HG02981 (cell line): ENCODE data around the gene SRRT.
"Not testable (repeated sequence)": the region's sequence is repeated elsewhere in the genome, so short reads cannot be mapped to it uniquely, and the experiment has no call there.

Experiments
- ATAC-seq: cut with Tn5 transposase; IDR thresholded peaks from one replicate; pipeline ENCODE4 v1.9.1; 2021; ENCODE audit warnings: mild to moderate bottlenecking, moderate library complexity; ENCODE audit not compliant: unreplicated experiment

Gene SRRT

GRCh38 chr7:100893910-100894721 is 19.2 kb downstream of the SRRT start:
- ATAC-seq: no peak

- ATAC-seq: no peak
Observed at GRCh38 chr7:100894860-100895700, 20.2 kb downstream of the SRRT start.

GRCh38 chr7:100895701-100895955 is 20.7 kb downstream of the SRRT start, which contains the start of gene ACHE:
Gene ACHE, minus strand, starts transcription at chr7:100895888. Its CDS starts 1,656 bp downstream, at chr7:100894232.
- ATAC-seq: no peak

GRCh38 chr7:100895956-100896731 is 21.2 kb downstream of the SRRT start:
- no peak for ATAC-seq

GRCh38 chr7:100896732-100897608 is 22.1 kb downstream of the SRRT start:
- ATAC-seq: no peak

- ATAC-seq: no peak
Observed at GRCh38 chr7:100897772-100898454, 23.0 kb downstream of the SRRT start.

- no peak for ATAC-seq
Observed at GRCh38 chr7:100899432-100899831, 24.5 kb downstream of the SRRT start.

GRCh38 chr7:100900978-100901377 is 26.1 kb downstream of the SRRT start:
- no peak for ATAC-seq

GRCh38 chr7:100901921-100902332 is 27.0 kb downstream of the SRRT start:
- ATAC-seq: no peak

- ATAC-seq: no peak
Observed at GRCh38 chr7:100902638-100903037, 27.7 kb downstream of the SRRT start.

GRCh38 chr7:100908512-100908911 is 33.6 kb downstream of the SRRT start:
- no peak for ATAC-seq

GRCh38 chr7:100910443-100910842 is 35.5 kb downstream of the SRRT start:
- ATAC-seq: not testable (repeated sequence)

GRCh38 chr7:100911484-100911883 is 36.6 kb downstream of the SRRT start:
- ATAC-seq: no peak

- ATAC-seq: no peak
Observed at GRCh38 chr7:100914208-100914878, 39.4 kb downstream of the SRRT start.

- ATAC-seq: no peak
Observed at GRCh38 chr7:100914879-100915447, 40.1 kb downstream of the SRRT start.

GRCh38 chr7:100919335-100919734 is 44.4 kb downstream of the SRRT start:
- not testable (repeated sequence) for ATAC-seq

- not testable (repeated sequence) for ATAC-seq
Observed at GRCh38 chr7:100919779-100920437, 45.0 kb downstream of the SRRT start.

GRCh38 chr7:100921039-100921438 is 46.1 kb downstream of the SRRT start:
- ATAC-seq: no peak
